ENCODE data around the gene IL15RA. TPM values are rescaled to one million over a fixed set of nuclear protein-coding genes. Genes with fewer than 3 reads are reported as not detected.

IL15RA gene
- total RNA-seq, 4 donors from 2014 or later: 10.6 to 34.3 (median 22.8) TPM

GRCh38 chr10:5932345-5932744, 45.0 kb downstream of the IL15RA start:
- H3K4me3 ChIP-seq (replicated peaks in 1 of 3): no peak overlapping the region
- no peak overlapping the region for H3K27ac ChIP-seq
- intact Hi-C loops (cut with DNase I): no loop called here
- H3K4me1 ChIP-seq: no peaks in the 10 kb centered on the region
- no peak for TF ChIP-seq POLR2A (IDR thresholded peaks at IDR 0.05)
- no peak for TF ChIP-seq CTCF (IDR thresholded peaks at IDR 0.05)
- H3K36me3 ChIP-seq: peaks cover 35 to 51% of the 10 kb centered on the region in 2 donors
- H3K27me3 ChIP-seq: no peaks in the 10 kb centered on the region
- no peak for DNase-seq
- H3K9me3 ChIP-seq: no peaks in the 10 kb centered on the region
- 91 to 95% methylated on average over 5 of the region's 5 CpGs for WGBS, 2 donors

- intact Hi-C loops (cut with DNase I): no loop called here
- WGBS, 2 donors: 89 to 91% methylated on average over 11 of the region's 11 CpGs
- H3K27ac ChIP-seq: no peak overlapping the region
Observed at GRCh38 chr10:5930272-5930671, 47.1 kb downstream of the IL15RA start.

GRCh38 chr10:5929442-5929841, 47.9 kb downstream of the IL15RA start:
- no peak overlapping the region for H3K4me3 ChIP-seq (replicated peaks in 1 of 3)
- no peak for DNase-seq
- peaks cover 46 to 56% of the 10 kb centered on the region in 2 donors for H3K36me3 ChIP-seq
- H3K27ac ChIP-seq: no peak overlapping the region
- H3K27me3 ChIP-seq: no peaks in the 10 kb centered on the region
- WGBS, 2 donors: 78 to 86% methylated on average over 8 of the region's 8 CpGs
- TF ChIP-seq CTCF (IDR thresholded peaks at IDR 0.05): no peak
- intact Hi-C loops (cut with DNase I): no loop called here
- no peaks in the 10 kb centered on the region for H3K9me3 ChIP-seq
- no peaks in the 10 kb centered on the region for H3K4me1 ChIP-seq

More at GRCh38 chr10:5930272-5930671, 47.1 kb downstream of the IL15RA start:
- no peaks in the 10 kb centered on the region for H3K4me1 ChIP-seq
- H3K36me3 ChIP-seq: peaks cover 41 to 52% of the 10 kb centered on the region in 2 donors
- TF ChIP-seq CTCF (IDR thresholded peaks at IDR 0.05) (no peak), POLR2A (IDR thresholded peaks at IDR 0.05) (no peak)
- no peaks in the 10 kb centered on the region for H3K9me3 ChIP-seq
- H3K4me3 ChIP-seq (replicated peaks in 1 of 3): no peak overlapping the region
- H3K27me3 ChIP-seq: no peaks in the 10 kb centered on the region
- DNase-seq: no peak

- intact Hi-C loops (cut with DNase I): no loop called here
- Histone ChIP-seq H3K27ac (no peak overlapping the region), H3K36me3 (peaks cover 67 to 74% of the 10 kb centered on the region in 2 donors), H3K4me1 (no peaks in the 10 kb centered on the region), H3K27me3 (no peaks in the 10 kb centered on the region), H3K9me3 (no peaks in the 10 kb centered on the region), H3K4me3 (replicated peaks in 1 of 3) (no peak overlapping the region)
- TF ChIP-seq CTCF (IDR thresholded peaks at IDR 0.05): no peak
- TF ChIP-seq POLR2A (IDR thresholded peaks at IDR 0.05): no peak
- DNase-seq: no peak
- WGBS, 2 donors: 91 to 95% methylated on average over 8 of the region's 8 CpGs
Observed at GRCh38 chr10:5927306-5927705, 50.0 kb downstream of the IL15RA start.

- TF ChIP-seq POLR2A (IDR thresholded peaks at IDR 0.05) (no peak), CTCF (IDR thresholded peaks at IDR 0.05) (no peak)
- Histone ChIP-seq H3K4me3 (replicated peaks in 1 of 3) (no peak overlapping the region), H3K4me1 (no peaks in the 10 kb centered on the region), H3K36me3 (peaks cover 86 to 89% of the 10 kb centered on the region in 2 donors), H3K27ac (no peak overlapping the region), H3K9me3 (no peaks in the 10 kb centered on the region), H3K27me3 (no peaks in the 10 kb centered on the region)
- intact Hi-C loops (cut with DNase I): no loop called here
- DNase-seq: no peak
- 86 to 90% methylated on average over 10 of the region's 10 CpGs for WGBS, 2 donors
Observed at GRCh38 chr10:5924889-5925288, 52.5 kb downstream of the IL15RA start.

Data from thyroid gland (tissue), 4 donors.